Lung (tissue), 12 donors: ENCODE measurements around the gene EFNA5. TPM values are rescaled to one million over a fixed set of nuclear protein-coding genes. Genes with fewer than 3 reads are reported as not detected.

ENCODE experiments used
- ATAC-seq: fragments of 200-7000 bp; cut with Tn5 transposase; one replicate; pipeline ENCODE4 v1.9.1; 2020; ENCODE audit warnings: moderate number of reproducible peaks; ENCODE audit not compliant: insufficient read depth, low FRiP score
- DNase-seq, 3 donors: peaks; one replicate each; pipeline ENCODE4 v3.0.0-alpha.2; 2013 to 2017
- H3K27ac ChIP-seq, 2 donors: one replicate each; pipeline ENCODE4 v1.5.1; 2013; ENCODE audit warnings: mild to moderate bottlenecking in 2 of 2, moderate library complexity in 2 of 2, control low read depth in 1 of 2, inconsistent platforms in 1 of 2, low read depth in 1 of 2, low read length in 1 of 2
- H3K27me3 ChIP-seq, 3 donors: one replicate each; pipeline ENCODE4 v1.5.1; 2013; ENCODE audit warnings: low read length in 2 of 3; ENCODE audit not compliant: control insufficient read depth in 3 of 3, insufficient read depth in 3 of 3
- H3K36me3 ChIP-seq, 4 donors: one replicate each; pipeline ENCODE4 v1.5.1; 2013; ENCODE audit warnings: low read length in 4 of 4, mild to moderate bottlenecking in 1 of 4, moderate library complexity in 1 of 4; ENCODE audit not compliant: control insufficient read depth in 4 of 4, insufficient read depth in 4 of 4
- H3K4me1 ChIP-seq, 5 donors: one replicate each; pipeline ENCODE4 v1.5.1; 2013; ENCODE audit warnings: low read length in 5 of 5, mild to moderate bottlenecking in 2 of 5, moderate library complexity in 1 of 5; ENCODE audit not compliant: control insufficient read depth in 5 of 5, insufficient read depth in 5 of 5
- H3K4me3 ChIP-seq: one replicate; pipeline ENCODE4 v1.5.1; 2013; ENCODE audit warnings: mild to moderate bottlenecking, control low read depth, moderate library complexity
- H3K9ac ChIP-seq, 2 donors: one replicate each; pipeline ENCODE4 v1.5.1; 2013; ENCODE audit warnings: low read length in 2 of 2, control low read depth in 1 of 2; ENCODE audit not compliant: insufficient read depth in 1 of 2
- H3K9me3 ChIP-seq, 4 donors: one replicate each; pipeline ENCODE4 v1.5.1; 2013; ENCODE audit warnings: low read length in 3 of 4, mild to moderate bottlenecking in 1 of 4, moderate library complexity in 1 of 4; ENCODE audit not compliant: control insufficient read depth in 4 of 4, insufficient read depth in 3 of 4
- WGBS, 2 donors: extraction: QIAGEN DNeasy Blood & Tissue Kit; methylation state at CpG; one replicate each; pipeline ENCODE4 v1.1.7; 2013; 5-methylcytosine and 5-hydroxymethylcytosine counted together
- polyA plus RNA-seq, 2 donors: library from polyadenylated mRNA; stranded (reverse); fragments of 200-250 nt; gene quantifications; one replicate each; pipeline ENCODE4 v1.2.1, GENCODE V29; 2013
- total RNA-seq, 2 donors: library from RNA; depleted of rRNA in 1 of 2; stranded (reverse); fragments of >200 nt in 1 of 2; gene quantifications; one replicate each; pipeline ENCODE4 v1.2.1, GENCODE V29; 2014 to 2021
- TF ChIP-seq, protein P1 (sequence below): IDR thresholded peaks from 2 replicates; pipeline ENCODE4 v1.5.1; 2012; ENCODE audit warnings: mild to moderate bottlenecking; ENCODE audit errors: control extremely low read depth, extremely low read depth
- donor health status: control.
- donor health status: control.
- donor health status: Bipolar disorder and iron deficiency.
- donor health status: healthy.
- donor health status: DM: yes; HTN: yes; CAD: no.

The EFNA5 gene
- total and polyA plus RNA-seq, 4 donors = 2.1 to 18.4 (median 7.8) TPM

DNA sequence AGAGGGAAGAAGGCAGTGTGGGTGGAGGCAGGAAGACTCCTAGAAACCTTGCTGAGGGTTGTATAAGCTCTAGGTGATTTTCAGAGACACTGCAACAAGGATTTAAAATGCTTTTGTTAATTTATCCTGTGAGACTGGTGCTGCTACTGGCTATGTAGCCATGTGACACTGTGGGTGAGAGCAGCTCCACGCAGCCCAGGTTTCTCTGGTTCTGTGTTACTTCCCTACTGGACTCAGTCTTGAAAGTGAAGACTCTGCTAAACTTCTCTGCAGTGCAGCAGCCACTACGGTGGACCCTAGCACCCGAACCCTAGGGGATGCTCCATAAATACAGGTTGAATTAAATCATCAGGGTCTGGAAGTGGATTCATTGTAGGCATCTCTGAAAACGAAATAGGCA lies 25.8 kb upstream of the EFNA5 start:
- H3K9ac ChIP-seq = no peak overlapping the region
- no peaks in the 10 kb centered on the region for H3K27me3 ChIP-seq

DNA sequence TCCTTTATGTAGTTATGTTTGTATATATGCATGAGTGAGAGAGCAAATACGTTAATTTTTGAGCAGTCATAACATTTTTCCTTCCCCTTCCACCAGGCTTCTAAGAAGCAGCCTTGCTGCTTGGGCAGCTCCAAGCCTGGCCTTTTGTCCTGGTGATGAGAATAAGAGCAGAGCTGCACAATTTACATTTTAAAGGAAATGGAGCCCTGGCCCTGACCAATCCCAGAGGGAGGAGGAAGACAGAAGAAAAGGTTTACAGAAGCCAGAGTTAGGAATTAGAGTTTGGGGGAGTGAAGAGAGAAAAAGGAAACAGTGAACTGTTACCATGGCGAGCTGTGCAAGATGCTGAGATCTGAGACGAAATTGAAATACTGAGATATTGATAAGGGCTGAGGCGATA lies 25.3 kb upstream of the EFNA5 start:
- Histone ChIP-seq H3K9ac (no peak overlapping the region), H3K4me3 (no peak overlapping the region), H3K4me1 (no peaks in the 10 kb centered on the region), H3K36me3 (no peaks in the 10 kb centered on the region), H3K27ac (no peak overlapping the region), H3K27me3 (no peaks in the 10 kb centered on the region), H3K9me3 (peaks cover 0 to 3% (median 0%) of the 10 kb centered on the region in 4 donors)
- DNase-seq = no peak
- TF ChIP-seq, protein P1, sequence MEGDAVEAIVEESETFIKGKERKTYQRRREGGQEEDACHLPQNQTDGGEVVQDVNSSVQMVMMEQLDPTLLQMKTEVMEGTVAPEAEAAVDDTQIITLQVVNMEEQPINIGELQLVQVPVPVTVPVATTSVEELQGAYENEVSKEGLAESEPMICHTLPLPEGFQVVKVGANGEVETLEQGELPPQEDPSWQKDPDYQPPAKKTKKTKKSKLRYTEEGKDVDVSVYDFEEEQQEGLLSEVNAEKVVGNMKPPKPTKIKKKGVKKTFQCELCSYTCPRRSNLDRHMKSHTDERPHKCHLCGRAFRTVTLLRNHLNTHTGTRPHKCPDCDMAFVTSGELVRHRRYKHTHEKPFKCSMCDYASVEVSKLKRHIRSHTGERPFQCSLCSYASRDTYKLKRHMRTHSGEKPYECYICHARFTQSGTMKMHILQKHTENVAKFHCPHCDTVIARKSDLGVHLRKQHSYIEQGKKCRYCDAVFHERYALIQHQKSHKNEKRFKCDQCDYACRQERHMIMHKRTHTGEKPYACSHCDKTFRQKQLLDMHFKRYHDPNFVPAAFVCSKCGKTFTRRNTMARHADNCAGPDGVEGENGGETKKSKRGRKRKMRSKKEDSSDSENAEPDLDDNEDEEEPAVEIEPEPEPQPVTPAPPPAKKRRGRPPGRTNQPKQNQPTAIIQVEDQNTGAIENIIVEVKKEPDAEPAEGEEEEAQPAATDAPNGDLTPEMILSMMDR = no peak
- ATAC-seq = no peak
- WGBS, 2 donors = 67 to 74% methylated on average over 4 of the region's 4 CpGs

More for the DNA sequence above, 25.8 kb upstream of the EFNA5 start:
- Histone ChIP-seq H3K4me1 (no peaks in the 10 kb centered on the region), H3K27ac (no peak overlapping the region), H3K9me3 (peaks cover 0 to 3% (median 0%) of the 10 kb centered on the region in 4 donors), H3K36me3 (no peaks in the 10 kb centered on the region), H3K4me3 (no peak overlapping the region)
- ATAC-seq (no peak), DNase-seq (no peak)
- 84% methylated on average over 4 of the region's 4 CpGs for WGBS, 2 donors
- TF ChIP-seq, protein P1 = no peak

DNA sequence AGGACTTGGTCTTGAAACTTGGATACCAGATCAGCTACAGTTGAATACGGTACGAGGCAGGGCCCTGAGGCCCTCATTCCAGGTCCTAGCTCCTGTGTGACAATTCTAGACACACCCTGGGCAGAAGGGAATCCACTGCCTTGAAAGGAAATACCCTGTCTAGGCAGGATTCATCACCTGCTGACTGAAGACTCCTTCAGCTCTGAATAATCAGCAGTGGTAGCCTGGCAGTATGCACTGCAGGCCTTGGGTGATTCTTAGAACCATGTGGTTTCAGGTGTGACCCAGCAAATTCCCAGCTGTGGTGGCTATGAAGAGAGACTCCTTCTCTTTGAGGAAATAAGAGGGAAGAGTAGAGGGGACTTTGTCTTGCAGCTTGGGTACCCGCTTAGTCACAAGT lies 17.2 kb upstream of the EFNA5 start:
- ATAC-seq (no peak), DNase-seq (no peak)
- Histone ChIP-seq H3K9ac (no peak overlapping the region), H3K4me1 (no peaks in the 10 kb centered on the region), H3K9me3 (peaks cover 0 to 5% (median 1%) of the 10 kb centered on the region in 4 donors), H3K4me3 (no peak overlapping the region), H3K27me3 (no peaks in the 10 kb centered on the region), H3K36me3 (no peaks in the 10 kb centered on the region), H3K27ac (no peak overlapping the region)
- 91 to 92% methylated on average over 3 of the region's 3 CpGs for WGBS, 2 donors
- TF ChIP-seq, protein P1 = no peak

DNA sequence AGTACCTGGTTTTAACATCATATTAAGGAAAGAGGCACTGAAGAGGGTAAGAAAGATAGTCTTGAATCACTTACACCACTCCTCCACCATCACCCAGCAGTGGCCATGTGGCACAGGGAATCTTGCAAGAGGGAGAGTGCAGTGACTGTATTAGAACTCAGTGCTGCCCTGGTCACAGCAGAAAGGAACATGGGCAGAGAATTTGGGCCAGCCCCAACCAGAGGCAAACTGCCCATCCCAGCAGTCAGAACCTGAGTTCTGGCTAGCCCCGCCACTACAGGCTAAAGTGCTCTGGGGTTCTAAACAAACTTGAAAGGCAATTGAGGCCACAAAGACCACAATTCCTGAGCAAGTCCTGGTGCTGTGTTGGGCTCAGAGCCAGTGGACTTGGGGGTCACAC lies 16.7 kb upstream of the EFNA5 start:
- WGBS, 2 donors = 93 to 96% methylated on average over 1 of the region's 1 CpG
- Histone ChIP-seq H3K36me3 (no peaks in the 10 kb centered on the region), H3K4me1 (no peaks in the 10 kb centered on the region), H3K9me3 (peaks cover 0 to 5% (median 1%) of the 10 kb centered on the region in 4 donors), H3K4me3 (no peak overlapping the region), H3K27ac (no peak overlapping the region), H3K9ac (no peak overlapping the region), H3K27me3 (no peaks in the 10 kb centered on the region)
- TF ChIP-seq, protein P1 = no peak
- DNase-seq (no peak), ATAC-seq (no peak)
